PC-3 (cell line): ENCODE data around the gene LRRC41. TPM values are rescaled to one million over a fixed set of nuclear protein-coding genes. Genes with fewer than 3 reads are reported as not detected.
"Not testable (repeated sequence)": the region's sequence is repeated elsewhere in the genome, so short reads cannot be mapped to it uniquely, and the experiment has no call there.

Experiments used
- ATAC-seq: fragments of 200-7000 bp; cut with Tn5 transposase; 2 replicates; pipeline ENCODE4 v1.9.1; 2020; ENCODE audit warnings: mild to moderate bottlenecking, moderate library complexity
- BruUV-seq: library from RNA; stranded (reverse); fragments of 400-500 nt; replicated peaks from 2 replicates; lab custom pipeline; 2021; lab: Mats Ljungman, UMichigan
- CTCF ChIA-PET: fragments of 300-600 bp; sonication (Branson Sonifier 250); formaldehyde crosslinking; loops from one replicate; lab custom pipeline; 2022; ENCODE audit warnings: antibody characterized with exemption; lab: Charles Lee
- POLR2A ChIA-PET: fragments of 300-600 bp; sonication (Branson Sonifier 250); formaldehyde crosslinking; loops from one replicate; lab custom pipeline; 2022; ENCODE audit warnings: antibody characterized with exemption; ENCODE audit not compliant: unreplicated experiment; lab: Charles Lee
- DNase-seq: peaks from one replicate; pipeline ENCODE4 v3.0.0-alpha.2; 2015
- H2AFZ ChIP-seq: fragments of 300-600 bp; sonication (generic); 2 replicates; pipeline ENCODE4 v1.6.0; 2016; ENCODE audit warnings: antibody characterized with exemption, low read length
- H3F3A ChIP-seq: fragments of 300-600 bp; sonication (generic); one replicate; pipeline ENCODE4 v1.6.0; 2017; ENCODE audit warnings: antibody characterized with exemption, low read length, control low read depth, mild to moderate bottlenecking; ENCODE audit not compliant: unreplicated experiment
- H3K27ac ChIP-seq: fragments of 300-600 bp; sonication (generic); 2 replicates; pipeline ENCODE4 v1.5.1; 2016; ENCODE audit warnings: mild to moderate bottlenecking, low read length
- H3K27me3 ChIP-seq: fragments of 300-600 bp; sonication (generic); 2 replicates; pipeline ENCODE4 v1.6.1; 2016; ENCODE audit warnings: low read length, mixed read lengths
- H3K36me3 ChIP-seq: fragments of 300-600 bp; sonication (generic); 2 replicates; pipeline ENCODE4 v1.6.1; 2016; ENCODE audit warnings: low read depth, mixed run types, low read length, mixed read lengths
- H3K4me1 ChIP-seq: fragments of 300-600 bp; sonication (generic); 2 replicates; pipeline ENCODE4 v1.5.1; 2016; ENCODE audit warnings: low read length; ENCODE audit not compliant: insufficient read depth
- H3K4me2 ChIP-seq: fragments of 300-600 bp; sonication (generic); 2 replicates; pipeline ENCODE4 v1.6.0; 2016; ENCODE audit warnings: low read length
- H3K4me3 ChIP-seq: fragments of 300-600 bp; sonication (generic); 2 replicates; pipeline ENCODE4 v1.5.1; 2016; ENCODE audit warnings: mild to moderate bottlenecking, low read length, mixed read lengths
- H3K79me2 ChIP-seq: fragments of 300-600 bp; sonication (generic); 2 replicates; pipeline ENCODE4 v1.6.1; 2017; ENCODE audit warnings: low read length, mixed read lengths
- H3K9ac ChIP-seq: fragments of 300-600 bp; sonication (generic); 2 replicates; pipeline ENCODE4 v1.6.0; 2016; ENCODE audit warnings: mild to moderate bottlenecking, low read length
- H3K9me2 ChIP-seq: fragments of 300-600 bp; sonication (generic); replicated peaks from 2 replicates; pipeline ENCODE4 v1.6.1; 2016; ENCODE audit warnings: mixed run types, low read length, mixed read lengths
- H3K9me3 ChIP-seq: fragments of 300-600 bp; sonication (generic); 2 replicates; pipeline ENCODE4 v1.6.1; 2016; ENCODE audit warnings: low read length, mixed read lengths
- H4K20me1 ChIP-seq: fragments of 300-600 bp; sonication (generic); 2 replicates; pipeline ENCODE4 v1.6.1; 2016; ENCODE audit warnings: low read length, mixed read lengths
- EZH2 ChIP-seq: fragments of 300-600 bp; sonication (generic); IDR thresholded peaks from one replicate; pipeline ENCODE4 v1.6.1; 2017; ENCODE audit warnings: antibody characterized with exemption, mild to moderate bottlenecking, low read length; ENCODE audit not compliant: unreplicated experiment
- EZH2phosphoT487 ChIP-seq: fragments of 300-600 bp; sonication (generic); IDR thresholded peaks from 2 replicates; pipeline ENCODE4 v1.6.1; 2018; ENCODE audit warnings: mild to moderate bottlenecking, antibody characterized with exemption, low read length, borderline replicate concordance
- intact Hi-C: fragments of 100-400 bp; cut with micrococcal nuclease; formaldehyde crosslinking; loops from 2 replicates; pipeline ENCODE4 v1.9.0; 2023
- total RNA-seq: library from RNA; depleted of rRNA; stranded (reverse); fragments of >200 nt; gene quantifications from 2 replicates; pipeline ENCODE4 v1.2.3, GENCODE V29; 2014
- TF ChIP-seq, protein P1 (sequence below): fragments of 300-600 bp; sonication (generic); conservative IDR thresholded peaks from 2 replicates; pipeline ENCODE4 v1.5.1; 2017; ENCODE audit warnings: antibody characterized with exemption, low read depth, mild to moderate bottlenecking, low read length

The LRRC41 gene
- total RNA-seq, 1 experiment from 2014 or later, result 52.7 TPM

DNA sequence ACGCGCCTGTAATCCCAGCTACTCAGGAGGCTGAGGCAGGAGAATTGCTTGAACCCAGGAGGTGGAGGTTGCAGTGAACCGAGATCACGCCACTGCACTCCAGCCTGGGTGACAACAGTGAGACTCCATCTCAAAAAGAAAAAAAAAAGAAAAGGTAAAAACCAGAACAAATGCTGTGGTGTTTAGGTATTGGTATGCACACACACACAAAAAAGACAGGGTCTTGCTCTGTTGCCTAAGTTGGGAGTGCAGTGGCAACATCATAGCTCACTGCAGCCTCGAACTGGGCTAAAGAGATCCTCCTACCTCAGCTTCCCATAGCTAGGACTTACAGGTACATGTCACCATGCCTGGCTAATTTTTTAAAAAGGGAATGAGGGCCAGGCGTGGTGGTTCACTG lies 15.9 kb upstream of the LRRC41 start:
- intact Hi-C loops, BruUV-seq, H4K20me1 ChIP-seq, ATAC-seq, H3K9me2 ChIP-seq, H3K9ac ChIP-seq, H3K9me3 ChIP-seq, H3F3A ChIP-seq, H3K4me3 ChIP-seq, H2AFZ ChIP-seq, DNase-seq, H3K4me2 ChIP-seq, H3K27ac ChIP-seq, H3K79me2 ChIP-seq, H3K4me1 ChIP-seq, H3K27me3 ChIP-seq, CTCF ChIA-PET: not testable (repeated sequence)
- POLR2A ChIA-PET, result interaction anchor here (0.6 kb wide), 1 partner anchor 21 kb away, joined by 19 read pairs; no protein-coding TSS in a partner anchor
- peaks cover 12% of the 10 kb centered on the region for H3K36me3 ChIP-seq

DNA sequence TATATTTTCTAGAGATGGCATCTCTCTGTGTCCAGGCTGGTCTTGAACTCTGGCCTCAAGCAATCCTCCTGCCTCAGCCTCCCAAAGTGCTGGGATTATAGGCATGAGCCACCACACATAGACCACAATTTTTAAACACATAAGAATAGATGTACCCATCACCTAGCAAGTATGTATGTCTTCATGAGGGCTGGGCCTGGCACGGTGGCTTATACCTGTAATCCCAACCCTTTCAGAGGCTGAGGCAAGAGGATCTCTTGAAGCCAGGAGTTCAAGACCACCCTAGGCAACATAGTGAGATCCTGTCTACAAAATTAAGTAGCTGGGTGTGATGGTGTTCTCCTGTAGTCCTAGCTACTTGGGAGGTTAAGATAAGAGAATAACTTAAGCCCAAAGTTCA lies 13.9 kb upstream of the LRRC41 start:
- DNase-seq (no peak), ATAC-seq (no peak)
- H3K27ac ChIP-seq, result no peak overlapping the region
- intact Hi-C loops, result no loop called here
- no peak overlapping the region for H2AFZ ChIP-seq
- ChIA-PET POLR2A (no interaction called here), CTCF (no interaction called here)
- H4K20me1 ChIP-seq, result peaks cover 6% of the 10 kb centered on the region; the same call in 1 of the 2 replicates
- no peak overlapping the region for H3K4me3 ChIP-seq
- peaks cover 25% of the 10 kb centered on the region for H3K36me3 ChIP-seq
- TF ChIP-seq EZH2phosphoT487 (no peak), EZH2 (no peak)
- TF ChIP-seq, protein P1, sequence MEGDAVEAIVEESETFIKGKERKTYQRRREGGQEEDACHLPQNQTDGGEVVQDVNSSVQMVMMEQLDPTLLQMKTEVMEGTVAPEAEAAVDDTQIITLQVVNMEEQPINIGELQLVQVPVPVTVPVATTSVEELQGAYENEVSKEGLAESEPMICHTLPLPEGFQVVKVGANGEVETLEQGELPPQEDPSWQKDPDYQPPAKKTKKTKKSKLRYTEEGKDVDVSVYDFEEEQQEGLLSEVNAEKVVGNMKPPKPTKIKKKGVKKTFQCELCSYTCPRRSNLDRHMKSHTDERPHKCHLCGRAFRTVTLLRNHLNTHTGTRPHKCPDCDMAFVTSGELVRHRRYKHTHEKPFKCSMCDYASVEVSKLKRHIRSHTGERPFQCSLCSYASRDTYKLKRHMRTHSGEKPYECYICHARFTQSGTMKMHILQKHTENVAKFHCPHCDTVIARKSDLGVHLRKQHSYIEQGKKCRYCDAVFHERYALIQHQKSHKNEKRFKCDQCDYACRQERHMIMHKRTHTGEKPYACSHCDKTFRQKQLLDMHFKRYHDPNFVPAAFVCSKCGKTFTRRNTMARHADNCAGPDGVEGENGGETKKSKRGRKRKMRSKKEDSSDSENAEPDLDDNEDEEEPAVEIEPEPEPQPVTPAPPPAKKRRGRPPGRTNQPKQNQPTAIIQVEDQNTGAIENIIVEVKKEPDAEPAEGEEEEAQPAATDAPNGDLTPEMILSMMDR, result no peak
- H3K27me3 ChIP-seq, result no peaks in the 10 kb centered on the region
- no peaks in the 10 kb centered on the region for H3K79me2 ChIP-seq
- H3K9ac ChIP-seq, result no peak overlapping the region
- peaks cover 6% of the 10 kb centered on the region; the same call in 1 of the 2 replicates for H3K4me1 ChIP-seq
- no peaks in the 10 kb centered on the region for H3F3A ChIP-seq
- H3K9me2 ChIP-seq, result no peaks in the 10 kb centered on the region
- no TSS peak for BruUV-seq
- H3K9me3 ChIP-seq, result no peaks in the 10 kb centered on the region
- no peak overlapping the region for H3K4me2 ChIP-seq

DNA sequence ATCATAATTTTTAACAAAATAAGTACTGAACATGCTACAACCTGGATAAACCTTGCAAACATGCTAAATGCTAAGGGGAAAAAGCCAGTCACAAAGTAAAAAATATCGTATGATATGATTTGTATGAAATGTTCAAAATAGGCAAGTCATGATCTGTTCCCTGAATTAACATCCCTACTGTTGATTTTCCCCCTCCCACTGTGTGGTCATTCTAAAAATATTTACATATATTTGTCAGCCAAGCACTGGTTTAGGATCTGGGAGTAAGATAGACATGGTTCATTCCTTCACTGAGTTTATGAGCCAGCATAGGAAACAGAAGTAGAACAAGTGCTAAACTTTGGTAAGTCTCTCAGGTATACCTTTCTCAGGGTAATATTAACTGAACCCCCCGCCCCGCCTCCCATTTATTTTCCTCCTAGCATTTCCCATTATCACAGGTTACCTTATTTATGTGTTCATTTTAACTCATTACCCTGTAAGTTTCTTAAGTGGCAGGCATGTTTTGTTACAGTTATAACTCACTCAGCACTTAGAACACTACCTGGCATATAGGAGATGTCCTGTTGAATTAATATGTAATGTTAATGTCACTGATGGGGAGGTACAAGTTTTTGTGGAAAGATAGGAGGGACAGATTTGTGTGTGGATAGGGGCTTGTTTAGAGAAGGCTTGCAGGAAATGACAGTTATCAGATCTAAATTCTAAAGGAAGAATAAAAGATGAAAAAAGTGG lies 12.4 kb upstream of the LRRC41 start:
- BruUV-seq, result no TSS peak
- H3K27me3 ChIP-seq, result no peaks in the 10 kb centered on the region

More for the DNA sequence above, 12.4 kb upstream of the LRRC41 start:
- peaks cover 6% of the 10 kb centered on the region; the same call in 1 of the 2 replicates for H3K4me1 ChIP-seq
- no peak overlapping the region for H3K9ac ChIP-seq
- ATAC-seq (peak; percentile 92), DNase-seq (peak; percentile 63)
- no peaks in the 10 kb centered on the region for H3F3A ChIP-seq
- intact Hi-C loops, result no loop called here
- ChIA-PET POLR2A (no interaction called here), CTCF (no interaction called here)
- no peaks in the 10 kb centered on the region for H3K9me3 ChIP-seq
- peaks cover 32% of the 10 kb centered on the region for H3K36me3 ChIP-seq
- H3K79me2 ChIP-seq, result no peaks in the 10 kb centered on the region
- no peak overlapping the region for H3K4me3 ChIP-seq
- TF ChIP-seq, protein P1, result no peak
- no peak for TF ChIP-seq EZH2
- TF ChIP-seq EZH2phosphoT487, result no peak
- H2AFZ ChIP-seq, result no peak overlapping the region
- no peak overlapping the region for H3K4me2 ChIP-seq
- H3K9me2 ChIP-seq, result no peaks in the 10 kb centered on the region
- H3K27ac ChIP-seq, result no peak overlapping the region
- H4K20me1 ChIP-seq, result peaks cover 6% of the 10 kb centered on the region; the same call in 1 of the 2 replicates
